HEK293T (cell line): Measurements from ENCODE around the gene TSC2.

ENCODE experiments used
- ELF4 ChIP-seq: fragments of 450-650 bp; IDR thresholded peaks from 2 replicates; pipeline ENCODE4 v1.6.1; 2017; ENCODE audit warnings: antibody characterized with exemption
- FOXM1 ChIP-seq: fragments of 450-650 bp; IDR thresholded peaks from 2 replicates; pipeline ENCODE4 v1.6.1; 2017; ENCODE audit warnings: mild to moderate bottlenecking, borderline replicate concordance
- SP1 ChIP-seq: fragments of 450-650 bp; IDR thresholded peaks from 2 replicates; pipeline ENCODE4 v1.6.1; 2017

DNA sequence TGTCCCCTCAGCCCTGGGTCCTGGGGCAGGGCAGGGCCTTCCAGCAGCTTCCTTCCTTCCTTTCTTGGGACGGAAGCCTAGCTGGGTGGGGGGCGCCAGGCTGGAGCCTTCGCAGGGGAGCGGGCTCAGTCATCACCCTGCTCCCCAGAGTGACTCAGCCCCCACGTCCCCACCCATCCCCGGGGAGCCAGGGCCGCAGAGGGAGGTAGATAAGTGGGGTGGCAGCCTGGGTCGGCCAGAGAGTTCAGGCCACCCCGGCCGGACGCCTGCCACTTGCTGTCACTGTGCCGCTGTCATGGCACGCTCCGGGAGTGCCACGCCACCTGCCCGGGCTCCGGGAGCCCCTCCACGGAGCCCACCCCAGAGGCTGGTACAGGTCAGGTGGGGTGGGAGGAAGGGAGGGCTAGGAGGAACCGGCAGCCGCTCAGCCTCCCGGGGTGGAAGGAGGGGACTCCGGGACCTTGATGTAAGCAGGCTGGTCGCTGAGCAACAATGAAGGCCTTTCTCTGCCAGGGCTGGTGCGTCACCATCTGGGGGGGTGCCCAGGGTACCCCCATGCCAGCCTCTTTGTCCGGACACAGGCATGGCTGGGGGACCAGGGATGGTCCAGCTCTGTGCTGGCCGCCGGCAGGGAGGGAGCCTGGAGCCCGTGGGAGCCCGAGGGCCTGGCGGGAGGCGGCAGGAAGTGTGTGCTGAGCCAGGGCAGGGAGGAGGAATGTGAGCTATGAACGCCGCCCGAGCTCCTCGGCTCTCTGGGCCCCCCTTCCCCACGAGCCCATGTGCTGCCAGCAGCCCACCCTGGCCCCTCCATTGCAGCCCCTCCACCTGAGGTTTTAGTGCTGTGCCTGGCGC is 14.5 kb upstream of the TSC2 start:
- no peak for TF ChIP-seq ELF4
- no peak for TF ChIP-seq SP1
- TF ChIP-seq FOXM1 = no peak
